Measurements from ENCODE around the gene NET1.

The NET1 gene

DNA sequence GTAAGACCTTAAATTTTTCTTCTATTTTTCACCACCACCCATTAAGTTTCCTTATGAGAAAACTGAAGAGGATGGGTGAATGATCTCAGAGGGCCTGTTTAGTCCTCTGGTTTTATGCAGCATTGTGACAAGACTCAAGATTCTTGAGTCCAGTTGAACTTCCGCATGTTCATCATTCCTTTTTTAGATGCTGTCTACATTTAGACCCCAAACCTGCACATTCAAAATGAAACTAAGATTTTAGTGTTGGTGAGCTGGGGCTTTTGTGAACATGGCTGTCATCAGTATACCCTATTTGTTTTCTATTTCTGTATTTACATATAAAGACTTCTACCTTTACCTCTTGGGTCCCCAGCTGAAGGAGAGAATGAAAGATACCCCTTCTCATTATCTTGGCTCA lies 31.1 kb downstream of the NET1 start:
- no peak for DNase-seq (ENCODE audit: low read depth)

DNA sequence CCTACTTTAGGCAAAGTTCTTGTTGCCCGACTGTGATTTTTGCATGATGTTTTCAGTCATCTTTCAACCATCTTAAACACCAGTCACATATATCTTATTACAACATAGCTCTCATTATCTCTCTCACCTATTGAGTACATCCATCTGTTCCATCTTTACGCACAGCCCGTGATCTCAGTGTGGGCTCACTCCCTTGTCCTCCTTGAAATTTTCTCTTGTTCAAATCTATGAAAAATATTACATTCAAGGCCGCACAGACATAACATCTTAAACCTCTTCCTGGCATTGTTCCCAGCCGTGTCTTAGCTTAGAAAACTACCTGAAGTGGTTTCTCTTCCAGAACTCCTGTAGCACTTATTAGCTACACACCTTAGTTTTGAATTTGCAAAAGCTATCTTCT lies 32.6 kb downstream of the NET1 start:
- DNase-seq (ENCODE audit: low read depth) = no peak

DNA sequence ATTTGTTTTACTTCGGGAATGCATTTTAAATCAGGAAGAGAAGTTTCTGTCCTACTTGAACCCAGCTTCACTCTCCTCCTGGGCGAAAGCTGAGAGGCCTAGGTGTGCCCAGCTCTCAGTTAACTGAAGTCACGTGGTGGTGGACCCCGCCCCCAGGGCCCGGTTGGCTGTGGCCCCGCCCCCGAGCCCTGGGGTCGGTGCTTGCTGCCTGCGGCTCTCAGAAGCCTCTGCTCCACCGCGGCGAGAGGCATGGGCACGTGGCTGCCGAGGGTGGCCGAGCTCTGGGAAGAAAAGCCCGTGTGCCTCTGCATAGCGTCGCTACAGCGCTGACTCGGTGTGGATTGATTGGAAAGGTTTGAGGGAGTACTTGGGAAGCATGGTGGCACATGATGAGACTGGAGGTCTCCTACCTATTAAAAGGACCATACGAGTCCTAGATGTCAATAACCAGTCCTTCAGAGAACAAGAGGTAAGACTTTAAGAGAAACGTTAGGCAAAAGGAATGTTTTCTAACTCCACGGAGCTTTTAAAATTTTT lies 34.1 kb downstream of the NET1 start:
- peak; percentile 62 for DNase-seq (ENCODE audit: low read depth)

DNA sequence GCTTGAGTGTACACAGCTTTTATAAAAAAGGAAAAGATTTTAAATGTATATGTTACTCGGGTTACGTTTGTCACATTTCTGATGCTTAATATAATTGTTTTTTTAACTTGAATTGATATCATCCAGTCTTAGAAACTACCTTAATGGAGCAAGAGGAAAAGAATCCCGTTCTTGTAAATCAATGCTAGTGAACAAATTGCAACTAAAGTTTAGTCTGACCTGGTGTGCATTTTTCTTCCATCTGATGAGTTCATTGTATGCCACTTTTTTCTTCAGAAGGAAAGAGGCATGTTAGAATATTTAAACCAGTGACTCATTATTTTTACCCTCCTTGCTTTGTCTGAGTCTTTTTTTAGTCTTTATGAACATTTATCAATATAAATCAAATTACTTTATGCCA lies 34.7 kb downstream of the NET1 start:
- DNase-seq (ENCODE audit: low read depth) = no peak

DNA sequence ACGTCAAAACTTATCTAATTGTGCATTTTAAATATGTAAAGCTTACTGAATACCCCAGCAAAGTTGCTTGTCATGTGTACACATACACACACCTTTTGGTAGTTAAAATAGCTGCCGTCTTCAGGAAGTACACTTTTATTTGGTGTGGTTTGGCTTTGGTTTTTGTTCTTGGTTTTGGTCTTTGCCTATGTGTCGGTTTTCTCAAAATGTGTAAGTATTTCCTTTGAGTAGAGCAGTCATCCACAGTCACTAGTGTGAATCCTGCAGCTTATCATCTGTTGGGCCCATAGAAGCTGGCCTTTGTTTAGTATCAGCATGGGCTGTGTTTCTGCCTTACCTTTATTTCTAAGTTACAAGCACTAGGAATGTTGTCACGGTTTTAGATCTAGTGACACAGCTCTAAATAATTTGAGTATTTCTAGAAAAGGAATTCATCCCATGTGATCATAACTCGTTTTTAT lies 35.3 kb downstream of the NET1 start:
- no peak for DNase-seq (ENCODE audit: low read depth)

DNA sequence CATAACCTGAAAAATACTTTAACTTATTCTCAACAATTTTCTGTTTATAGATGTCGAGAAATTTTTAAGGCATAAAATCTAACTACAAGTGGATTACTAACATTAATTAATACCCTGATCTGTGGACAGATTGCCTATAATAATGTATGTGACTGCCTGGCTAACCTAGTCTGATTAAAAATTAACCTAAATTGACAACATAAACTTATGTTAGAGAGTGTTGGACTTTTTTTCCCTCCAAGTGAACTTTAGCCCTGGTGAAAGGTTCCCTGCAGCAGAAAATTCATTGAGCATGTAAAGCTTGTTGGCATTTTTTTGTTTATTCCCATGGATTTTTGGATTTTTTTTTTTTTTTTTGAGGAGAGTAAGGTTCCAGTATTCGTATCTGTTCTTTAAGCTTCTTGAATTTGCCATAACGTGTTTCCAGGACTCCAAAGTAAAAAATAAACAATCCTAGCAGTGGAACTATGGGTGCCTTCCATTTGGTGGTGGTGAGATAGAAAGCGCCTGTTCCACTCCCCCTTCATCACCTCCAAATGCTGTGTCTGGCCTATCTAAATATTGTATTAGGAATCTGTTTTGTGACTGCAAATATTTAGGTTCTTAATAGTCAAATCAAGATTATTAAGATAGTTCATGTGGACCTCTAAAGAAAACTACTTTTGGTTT lies 36.1 kb downstream of the NET1 start:
- DNase-seq (ENCODE audit: low read depth) = no peak

DNA sequence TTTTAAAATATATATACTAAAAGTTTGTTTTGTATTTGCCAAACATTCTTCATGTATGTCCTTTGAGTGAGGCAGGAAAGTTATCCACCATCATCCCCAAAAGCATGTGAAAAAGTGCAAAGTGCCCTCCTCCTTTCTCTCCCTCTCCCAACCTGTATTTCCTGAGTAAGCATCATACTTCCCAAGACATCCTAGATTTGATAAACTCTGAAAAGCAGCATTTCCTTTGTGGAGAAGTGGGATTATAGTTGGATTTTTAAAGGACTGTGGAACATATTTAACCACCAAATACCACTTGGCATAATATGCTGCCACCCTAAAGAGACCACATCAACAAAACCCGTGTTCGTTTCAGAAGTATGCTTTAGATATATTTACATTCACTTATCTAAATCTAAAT lies 36.9 kb downstream of the NET1 start:
- no peak for DNase-seq (ENCODE audit: low read depth)

DNA sequence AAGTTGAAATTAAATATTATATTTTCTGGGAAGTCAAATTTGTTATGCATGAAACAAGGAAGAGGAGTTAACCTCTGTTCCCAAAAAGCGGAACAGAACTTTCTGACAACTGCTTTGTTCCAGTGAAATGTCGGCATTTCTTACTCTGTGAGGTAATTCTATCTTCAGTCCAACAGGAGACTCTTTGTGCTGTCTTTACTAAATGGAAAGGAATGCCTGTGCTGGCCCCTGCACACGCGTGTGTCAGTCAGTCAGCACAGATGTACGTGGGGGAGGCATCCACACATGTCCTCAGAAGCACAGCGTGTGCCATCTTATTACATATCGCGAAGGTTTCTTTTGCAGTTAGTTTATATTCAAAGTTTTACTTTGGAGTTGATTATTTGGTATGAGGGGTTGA lies 37.5 kb downstream of the NET1 start:
- DNase-seq (ENCODE audit: low read depth) = no peak

DNA sequence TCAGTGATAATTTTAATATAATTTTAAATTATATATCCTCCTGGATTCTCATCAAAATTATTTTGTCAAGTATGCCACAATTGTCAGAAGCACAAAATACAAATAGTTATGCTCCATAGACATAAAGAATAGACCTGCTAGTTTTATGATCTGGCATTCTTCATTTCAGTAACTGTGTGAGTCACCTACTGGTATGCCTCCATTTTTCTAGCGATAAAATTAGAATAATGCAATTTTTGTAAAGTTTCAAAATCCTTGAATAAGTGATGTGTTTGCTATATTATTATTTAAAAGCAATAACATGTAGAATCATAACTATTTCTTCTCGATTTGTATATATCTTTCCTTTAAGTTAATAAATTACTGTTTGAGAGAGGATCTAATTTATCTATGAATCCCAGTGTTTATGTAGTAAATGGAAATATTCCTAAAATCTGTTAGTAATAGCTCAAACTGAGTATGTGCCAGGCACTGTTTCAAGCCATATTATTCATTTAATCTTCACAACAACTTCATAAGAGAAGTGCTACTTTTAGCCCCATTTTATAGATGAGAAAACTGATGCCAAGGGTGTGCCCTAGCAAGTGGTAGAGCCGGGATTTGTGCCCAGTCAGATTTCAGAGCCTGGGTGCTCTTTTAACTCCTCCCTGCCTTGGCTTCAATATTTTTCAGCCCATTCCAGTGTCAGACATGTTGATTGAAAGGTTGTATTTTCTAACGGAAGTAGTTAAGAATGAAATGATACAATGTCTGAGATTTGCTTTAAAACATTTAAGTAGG lies 38.4 kb downstream of the NET1 start:
- DNase-seq (ENCODE audit: low read depth) = no peak

DNA sequence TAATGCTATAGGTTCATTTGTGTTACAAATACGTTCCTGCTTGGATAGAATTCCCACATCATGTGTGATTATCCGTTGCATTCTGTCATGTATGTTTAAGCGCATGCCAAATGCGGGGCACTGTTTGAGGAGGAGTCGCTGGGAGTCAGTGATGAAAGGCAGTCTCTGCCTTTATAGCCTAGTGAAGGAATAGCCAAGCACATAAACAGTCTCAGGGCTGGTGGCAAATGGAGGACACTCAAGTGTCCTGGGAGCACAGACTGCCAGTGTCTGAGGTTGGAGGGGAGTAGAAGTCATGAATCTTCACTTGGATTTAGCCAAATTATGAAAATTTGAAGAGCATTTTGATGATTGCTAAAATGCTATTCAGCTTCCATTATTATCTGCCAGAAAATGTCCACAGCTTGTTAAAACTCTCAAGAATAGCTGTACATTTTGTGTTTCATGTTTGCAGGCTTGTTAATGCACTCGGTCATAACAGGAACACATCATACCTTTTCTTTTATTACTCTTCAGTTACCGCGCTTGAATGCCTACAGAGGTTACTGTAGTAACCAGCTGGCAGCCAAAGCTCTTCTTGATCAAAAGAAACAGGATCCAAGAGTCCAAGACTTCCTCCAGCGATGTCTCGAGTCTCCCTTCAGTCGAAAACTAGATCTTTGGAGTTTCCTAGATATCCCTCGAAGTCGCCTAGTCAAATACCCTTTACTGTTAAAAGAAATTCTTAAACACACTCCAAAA lies 41.6 kb downstream of the NET1 start:
- DNase-seq (ENCODE audit: low read depth) = no peak

DNA sequence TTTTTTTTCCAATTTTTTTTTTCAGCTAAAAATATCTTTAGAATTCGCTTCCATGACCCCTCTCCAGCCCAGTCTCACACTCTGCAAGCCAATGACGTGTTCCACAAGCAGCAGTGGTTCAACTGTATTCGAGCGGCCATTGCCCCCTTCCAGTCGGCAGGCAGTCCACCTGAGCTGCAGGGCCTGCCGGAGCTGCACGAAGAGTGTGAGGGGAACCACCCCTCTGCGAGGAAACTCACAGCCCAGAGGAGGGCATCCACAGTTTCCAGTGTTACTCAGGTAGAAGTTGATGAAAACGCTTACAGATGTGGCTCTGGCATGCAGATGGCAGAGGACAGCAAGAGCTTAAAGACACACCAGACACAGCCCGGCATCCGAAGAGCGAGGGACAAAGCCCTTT lies 44.2 kb downstream of the NET1 start:
- DNase-seq (ENCODE audit: low read depth) = no peak

DNA sequence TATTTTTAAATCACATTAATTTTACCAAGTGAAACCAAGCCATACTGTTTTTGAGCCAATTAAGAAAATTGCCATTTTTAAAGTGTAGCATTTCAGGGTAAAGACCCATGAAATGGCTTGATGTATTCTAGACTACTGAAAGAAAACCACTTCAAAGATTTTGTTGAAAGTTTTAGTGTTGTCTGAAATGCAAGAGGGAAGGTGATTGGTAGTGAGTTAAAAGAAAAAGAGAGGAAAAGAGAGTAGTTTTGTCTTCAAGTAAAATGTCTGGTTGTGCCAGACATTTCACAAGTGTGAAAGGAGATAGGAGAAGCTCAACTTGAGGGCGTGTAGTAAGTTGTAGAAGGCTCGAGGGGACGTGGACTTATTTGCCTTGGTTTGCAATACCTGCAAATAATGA lies 45.4 kb downstream of the NET1 start:
- DNase-seq (ENCODE audit: low read depth) = no peak

DNA sequence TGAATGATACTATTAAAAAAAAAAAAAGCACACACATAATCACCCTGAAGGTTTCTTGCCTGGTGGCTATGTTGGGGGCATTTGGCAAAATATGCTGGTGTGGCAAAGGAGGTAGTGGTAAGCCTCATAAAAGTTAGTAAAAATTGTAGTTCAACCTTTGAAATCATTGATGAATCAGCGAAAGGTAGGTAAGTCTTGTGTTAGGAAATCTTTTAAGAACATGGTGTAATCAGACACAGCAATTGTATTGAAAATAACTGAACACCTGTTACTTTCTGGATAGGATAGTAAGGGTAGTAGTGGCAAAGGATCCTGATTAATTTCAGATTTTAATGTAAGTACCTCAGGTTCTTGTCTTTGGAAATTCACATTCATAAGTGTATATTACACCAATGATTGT lies 46.1 kb downstream of the NET1 start:
- DNase-seq (ENCODE audit: low read depth) = no peak

DNA sequence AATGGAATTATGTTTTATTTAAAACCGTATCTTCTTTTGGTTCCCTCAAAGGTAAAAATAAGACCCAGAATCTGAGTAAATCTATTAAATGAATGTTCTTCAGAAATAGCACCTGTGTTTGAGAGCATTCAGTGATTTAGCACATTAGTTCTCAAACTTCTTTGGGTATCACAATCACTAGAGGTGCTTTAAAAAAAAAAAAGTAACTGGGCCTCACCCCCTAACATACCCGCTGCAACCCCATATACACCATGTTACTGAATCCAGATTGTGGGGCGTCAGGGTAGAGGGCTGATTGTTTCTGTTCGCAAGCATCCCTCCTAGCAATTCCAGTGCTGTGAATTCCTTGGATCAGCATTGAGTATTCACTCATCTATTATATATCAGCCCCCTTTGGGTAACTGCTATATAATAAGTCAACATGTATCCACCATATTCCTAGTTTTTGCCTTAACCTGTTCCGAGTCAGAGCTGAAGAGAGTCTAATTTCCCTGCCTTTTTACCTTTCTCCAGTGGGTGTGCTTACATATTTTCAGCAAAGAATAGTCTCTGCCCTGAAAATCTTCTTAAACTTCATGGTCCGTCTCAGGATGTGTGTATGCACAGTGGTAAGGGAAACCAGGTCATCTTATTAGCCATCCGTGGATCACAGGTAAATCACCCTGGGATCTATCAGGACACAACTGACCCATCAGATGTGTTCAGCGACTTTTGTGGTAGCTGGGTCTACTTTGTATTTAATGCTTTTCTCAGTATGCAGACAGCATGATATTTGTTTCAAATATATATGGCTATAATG lies 46.8 kb downstream of the NET1 start:
- no peak for DNase-seq (ENCODE audit: low read depth)

DNA sequence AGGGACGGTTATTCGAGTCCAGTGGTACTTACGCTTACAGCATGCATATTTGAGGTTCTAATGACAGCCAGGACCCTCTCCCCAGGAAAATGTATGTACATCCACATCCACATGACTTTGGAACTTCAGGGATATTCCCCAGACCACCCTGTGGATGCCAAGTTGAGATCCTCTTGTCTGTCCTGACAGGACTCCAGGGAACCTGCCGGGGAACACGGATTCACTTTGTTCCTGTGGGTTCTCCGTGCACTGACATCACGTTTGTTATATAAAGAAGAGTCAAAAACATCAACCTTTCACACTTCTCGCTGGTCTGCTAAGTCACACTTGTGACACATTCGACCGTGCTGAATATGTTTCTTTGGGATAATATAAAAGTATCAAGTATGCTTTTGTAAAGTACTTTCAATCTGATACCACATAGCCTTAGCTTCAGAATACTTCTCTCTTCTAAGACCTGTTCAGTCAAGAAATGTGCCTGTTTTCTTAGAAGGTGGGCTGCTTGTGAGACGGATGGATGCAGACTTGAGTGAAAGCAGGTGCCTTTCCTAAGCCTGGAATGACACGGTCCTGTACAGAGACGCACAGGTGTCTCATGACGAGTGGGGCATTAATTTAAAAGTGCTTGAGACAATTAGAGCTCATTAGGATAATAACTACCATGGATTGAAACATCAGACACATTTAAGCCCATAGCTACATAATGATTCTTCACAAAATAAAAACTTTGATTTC lies 48.3 kb downstream of the NET1 start:
- no peak for DNase-seq (ENCODE audit: low read depth)

DNA sequence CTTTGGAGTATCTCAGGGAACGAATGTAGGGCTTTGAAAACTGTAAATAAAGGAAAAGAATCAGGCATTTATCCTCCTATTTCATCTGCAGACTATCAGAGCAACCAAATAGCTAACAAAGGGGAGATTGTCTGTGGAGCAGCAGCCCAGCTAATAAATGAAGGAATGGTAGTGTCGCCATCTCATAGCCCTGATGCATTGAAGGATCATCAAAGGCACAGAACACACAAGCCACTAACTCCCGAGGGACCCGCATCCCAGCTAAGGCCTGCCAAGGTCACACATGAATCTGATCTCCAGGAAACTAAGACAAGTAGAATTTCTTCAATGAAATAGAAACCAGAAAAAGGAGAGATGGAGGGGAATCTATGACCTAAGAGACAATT lies 48.8 kb downstream of the NET1 start:
- DNase-seq (ENCODE audit: low read depth) = no peak

DNA sequence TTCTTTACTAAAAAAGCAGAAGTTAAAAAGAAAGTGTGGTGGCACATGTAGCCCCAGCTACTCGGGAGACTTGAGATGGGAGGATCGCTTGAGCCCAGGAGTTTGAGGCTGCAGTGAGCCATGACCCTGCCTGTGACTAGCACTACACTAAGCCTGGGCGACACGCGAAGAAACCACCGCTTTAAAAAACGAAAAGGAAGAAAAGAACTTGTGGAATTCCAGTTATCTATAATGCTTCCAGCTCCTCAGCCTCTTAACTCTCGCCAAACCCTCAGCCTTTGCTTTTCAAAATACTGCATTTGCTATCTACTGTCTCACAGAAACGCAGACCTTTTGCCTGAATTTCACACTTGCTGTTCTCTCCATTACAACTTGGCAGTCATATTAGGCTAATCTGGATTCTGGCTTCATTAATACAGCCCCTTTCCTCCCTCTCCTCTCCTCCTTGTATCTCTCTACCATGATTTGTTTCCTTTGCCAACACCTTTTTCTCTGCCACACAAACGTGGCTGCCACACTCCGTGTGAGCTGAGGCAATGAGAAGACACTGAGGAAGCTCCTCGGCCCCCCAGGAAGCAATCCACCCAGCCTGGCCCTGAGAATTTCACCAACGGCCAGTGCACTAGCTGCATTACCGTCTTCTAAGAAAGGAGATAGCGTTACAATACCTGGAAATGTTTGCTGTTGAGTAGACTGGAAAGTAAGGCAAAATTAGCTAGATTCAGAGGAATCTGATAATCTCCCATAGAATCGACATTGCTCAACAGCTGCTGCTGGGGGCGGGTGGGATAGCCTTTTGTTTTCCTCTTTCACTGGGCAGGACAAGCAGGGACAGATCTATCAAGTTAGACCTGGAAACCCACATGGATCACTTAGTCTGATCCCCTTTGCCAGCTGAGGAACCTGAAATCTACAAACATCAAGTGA lies 49.8 kb downstream of the NET1 start:
- DNase-seq (ENCODE audit: low read depth) = no peak

DNA sequence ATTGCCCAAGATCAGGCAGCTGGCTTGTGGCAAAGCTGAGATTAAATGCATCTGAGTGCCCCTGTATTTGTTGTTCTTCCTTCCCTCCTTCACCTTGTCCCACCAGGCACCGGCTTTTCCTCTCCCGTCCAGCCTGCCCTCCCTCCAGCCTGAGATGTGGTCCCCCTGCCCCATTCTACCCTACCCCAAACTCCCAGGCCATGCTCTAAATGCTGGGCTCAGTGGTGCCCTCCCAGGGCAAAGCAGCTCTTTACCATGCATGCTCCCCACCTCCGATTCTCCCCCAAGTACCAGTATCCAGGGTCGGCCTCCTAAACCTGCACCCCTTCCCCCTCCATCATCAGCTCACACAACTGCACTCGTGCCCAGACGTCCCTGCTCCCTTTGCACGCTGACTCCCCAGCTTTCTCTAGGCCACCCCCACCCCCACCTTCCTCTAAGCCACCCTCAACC lies 50.5 kb downstream of the NET1 start:
- no peak for DNase-seq (ENCODE audit: low read depth)

DNA sequence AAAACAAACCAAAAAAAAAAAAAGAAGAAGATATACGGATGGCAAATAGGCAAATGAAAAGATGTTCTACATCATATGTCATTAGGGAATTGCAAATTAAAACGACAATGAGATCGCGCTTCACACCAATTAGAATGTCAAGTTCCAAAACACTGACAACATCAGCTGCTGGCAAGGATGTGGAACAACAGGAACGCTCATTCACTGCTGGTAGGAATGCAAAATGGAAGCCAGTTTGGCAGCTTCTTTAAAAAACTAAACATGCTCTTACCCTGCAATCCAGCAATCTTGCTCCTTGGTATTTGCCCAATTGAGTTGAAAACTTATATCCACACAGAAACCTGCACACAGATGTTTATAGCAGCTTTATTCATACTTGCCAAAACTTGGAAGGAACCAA lies 52.2 kb downstream of the NET1 start:
- no peak for DNase-seq (ENCODE audit: low read depth)

DNA sequence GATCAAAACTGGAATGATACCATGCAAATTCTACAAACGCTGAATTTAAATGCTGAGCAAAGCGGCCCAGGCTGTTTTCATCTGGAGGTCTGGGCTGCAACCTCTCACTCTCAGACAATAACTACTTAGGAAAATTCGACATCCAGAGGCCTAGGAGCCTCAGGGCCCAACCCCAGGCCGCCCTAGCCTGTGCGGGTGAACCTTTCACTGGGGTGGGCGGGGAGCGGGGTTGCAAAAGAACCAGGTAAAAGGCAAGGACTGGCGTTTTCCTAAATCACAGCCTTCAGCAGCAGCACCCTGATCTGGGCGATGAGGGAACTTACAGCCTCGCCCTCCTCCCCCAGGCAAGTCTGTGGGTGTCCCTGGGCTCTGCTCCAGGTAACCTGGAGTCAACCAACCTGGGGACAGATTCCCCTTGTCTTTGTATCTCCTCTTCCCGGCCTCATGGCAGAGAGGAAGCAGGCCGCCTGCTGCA lies 53.7 kb downstream of the NET1 start:
- no peak for DNase-seq (ENCODE audit: low read depth)

Data from GM04504 (cell line).